Activated CD4-positive, alpha-beta T cell treated with anti-CD3 and anti-CD28 coated beads, Interleukin-2, Interleukin-6, amounts not matched to agents 100 ng/mL and 50 ng/mL, durations not matched to agents 16 hours and 8 hours (primary cell): ENCODE data around the gene NTRK1.

Experiments
- DNase-seq: peaks from one replicate; pipeline ENCODE4 v3.0.0-alpha.2; 2020

NTRK1 gene

DNA sequence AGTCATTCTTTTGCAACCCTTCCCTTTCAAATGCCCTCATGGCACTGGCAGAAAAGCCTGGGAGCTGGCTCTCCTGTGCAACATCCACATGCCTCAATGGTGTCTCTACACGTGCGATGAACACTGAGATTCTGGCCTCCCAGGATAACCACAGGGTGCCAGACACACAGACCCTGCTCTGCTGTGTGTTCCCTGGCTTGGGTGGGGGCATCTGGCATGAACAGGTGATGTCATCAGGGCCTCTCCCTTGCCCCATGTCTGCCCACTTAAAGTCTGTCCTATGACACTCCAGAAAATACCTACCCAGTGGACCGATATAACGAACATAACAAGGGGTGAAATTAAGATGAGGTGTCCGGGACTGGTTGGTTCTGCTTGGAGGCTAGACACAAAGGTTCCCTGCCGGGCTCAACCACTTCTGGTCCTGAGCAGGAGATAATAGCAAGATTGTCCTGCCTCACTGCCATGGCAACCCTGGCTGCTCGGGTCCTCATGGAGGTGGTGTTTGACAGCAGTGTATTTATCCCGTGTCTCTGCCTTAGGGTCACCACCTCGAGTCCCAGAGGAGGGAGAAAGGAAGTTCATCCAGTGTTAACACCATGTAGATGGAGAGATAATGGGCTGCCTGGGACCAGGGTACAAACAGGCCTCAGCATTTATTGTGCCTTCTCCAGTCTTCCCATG is 21.1 kb upstream of the NTRK1 start:
- no peak for DNase-seq

DNA sequence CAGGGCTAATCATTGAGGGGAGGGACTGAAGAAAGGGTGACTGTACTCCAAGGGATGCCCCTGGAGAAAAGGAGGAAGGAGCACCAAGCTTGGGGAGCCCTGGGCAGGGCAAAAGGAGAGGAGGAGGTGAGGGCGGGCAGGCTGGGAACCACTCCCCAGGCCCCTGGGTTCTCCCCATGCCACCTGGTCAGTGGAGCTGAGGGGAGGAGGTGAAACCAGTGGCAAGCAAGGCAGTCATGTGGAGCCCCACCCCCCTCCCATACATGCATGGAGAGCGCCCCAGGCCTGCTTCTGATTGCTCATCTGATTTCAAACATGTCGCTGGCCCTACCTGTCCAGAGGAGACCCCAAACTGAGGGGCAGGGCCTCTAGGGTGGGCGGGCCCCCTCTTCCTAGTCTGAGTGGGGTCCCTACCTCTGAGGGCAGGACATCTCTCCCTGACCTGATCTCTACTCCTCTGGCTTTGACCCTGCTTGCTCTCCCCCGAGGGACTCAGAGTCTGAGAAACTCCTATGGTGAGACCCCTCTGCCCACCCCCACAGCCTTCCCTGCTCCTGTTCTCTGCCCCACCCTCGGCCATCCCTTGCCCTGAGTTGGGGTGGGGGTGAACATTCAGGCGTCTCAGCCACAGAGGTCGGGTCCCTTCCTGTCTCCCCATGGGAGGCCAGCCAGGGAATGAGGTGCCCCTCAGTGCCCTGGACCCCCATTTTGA is 20.3 kb upstream of the NTRK1 start:
- DNase-seq = no peak

DNA sequence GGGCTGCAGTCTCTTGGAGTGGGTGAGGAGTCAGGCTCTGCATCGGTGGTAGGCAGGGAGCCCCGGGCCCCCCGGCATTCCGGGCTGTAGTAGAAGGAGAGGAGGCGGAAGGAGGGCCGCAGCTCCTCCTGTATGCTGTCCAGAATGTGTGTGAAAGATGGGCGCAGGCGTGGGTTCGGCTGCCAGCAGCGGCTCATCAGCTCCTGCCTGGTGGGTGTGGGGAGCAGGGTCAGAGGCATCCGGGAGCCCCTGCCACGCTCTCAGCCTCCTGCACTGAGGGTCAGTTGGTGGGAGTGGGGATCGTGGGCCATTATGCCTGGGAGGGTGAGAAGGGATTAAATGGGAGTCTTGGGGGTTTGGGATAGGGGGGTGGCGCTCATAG is 19.8 kb upstream of the NTRK1 start:
- DNase-seq = no peak

DNA sequence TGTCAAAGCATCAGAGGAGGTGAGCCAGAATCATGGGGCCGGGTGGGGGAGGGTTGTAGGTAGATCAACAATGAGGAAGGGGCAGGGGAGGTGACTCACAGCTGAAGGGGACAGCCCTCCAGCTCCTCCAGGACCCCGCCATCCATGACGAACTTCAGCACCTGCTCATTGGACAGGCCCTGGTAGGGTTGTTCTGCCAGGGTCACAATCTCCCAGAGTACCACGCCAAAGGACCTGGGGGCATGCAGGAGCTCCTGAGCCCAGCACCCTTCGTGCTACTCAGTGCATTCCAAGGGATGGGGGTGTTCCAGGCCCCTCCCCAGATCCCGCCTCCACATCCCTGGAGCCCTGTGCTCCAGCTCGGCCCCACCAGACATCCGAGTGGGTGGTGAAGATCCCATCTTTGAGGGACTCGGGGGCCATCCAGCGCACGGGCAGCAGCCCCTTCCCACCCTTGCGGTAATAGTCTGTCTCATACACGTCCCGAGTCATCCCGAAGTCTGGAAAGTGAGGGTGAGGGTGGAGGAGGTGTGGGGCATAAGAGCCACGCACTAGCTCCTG is 19.3 kb upstream of the NTRK1 start:
- DNase-seq = no peak

DNA sequence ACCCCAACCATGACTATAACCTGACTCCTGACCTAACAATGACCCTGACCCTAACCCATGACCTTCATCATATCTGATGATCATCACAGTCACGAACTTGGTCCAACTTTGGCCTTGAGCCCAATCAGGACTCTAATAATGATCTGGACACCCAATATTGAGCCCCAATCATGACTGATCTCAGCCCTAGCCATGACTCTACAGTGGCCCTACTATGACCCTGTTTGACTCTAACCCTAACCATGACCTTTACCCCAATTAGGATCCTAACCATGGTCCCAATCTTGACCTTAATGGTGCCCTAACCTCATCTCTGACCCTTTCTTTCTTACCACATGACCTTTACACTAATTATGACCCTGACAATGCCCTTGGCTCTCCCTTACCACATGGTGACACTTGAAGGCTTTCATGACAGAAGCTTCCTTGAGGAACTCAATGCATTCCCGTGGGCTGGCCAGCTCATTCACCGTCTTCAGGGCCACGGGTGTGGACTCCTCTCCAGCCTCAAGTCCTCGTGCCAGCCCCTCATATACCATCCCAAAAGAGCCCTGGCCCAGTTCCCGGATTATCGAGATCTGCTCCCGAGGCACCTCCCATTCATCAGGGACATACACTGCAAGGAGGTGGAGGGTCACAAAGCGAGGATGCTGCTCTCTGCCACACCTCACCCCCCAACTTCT is 17.9 kb upstream of the NTRK1 start:
- no peak for DNase-seq

DNA sequence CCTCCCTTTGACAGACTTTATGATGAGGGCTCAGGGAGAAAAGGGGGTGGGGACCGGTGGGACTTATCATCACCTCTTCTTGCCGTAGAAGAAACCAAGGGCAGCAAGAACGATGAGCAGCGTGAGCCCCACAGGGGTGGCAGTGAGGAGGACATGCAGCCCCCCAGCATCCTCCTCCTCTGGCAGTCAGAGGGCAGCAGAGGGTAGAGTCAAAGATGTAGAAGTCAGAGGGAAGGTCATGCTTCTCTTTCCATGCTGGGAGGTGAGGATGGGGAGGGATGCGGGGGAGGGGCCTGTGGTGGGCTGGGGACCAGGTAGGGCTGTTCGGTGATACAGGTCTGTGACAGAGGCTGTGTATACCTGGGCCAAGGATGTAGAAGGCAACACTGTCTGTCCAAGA is 16.6 kb upstream of the NTRK1 start:
- no peak for DNase-seq

DNA sequence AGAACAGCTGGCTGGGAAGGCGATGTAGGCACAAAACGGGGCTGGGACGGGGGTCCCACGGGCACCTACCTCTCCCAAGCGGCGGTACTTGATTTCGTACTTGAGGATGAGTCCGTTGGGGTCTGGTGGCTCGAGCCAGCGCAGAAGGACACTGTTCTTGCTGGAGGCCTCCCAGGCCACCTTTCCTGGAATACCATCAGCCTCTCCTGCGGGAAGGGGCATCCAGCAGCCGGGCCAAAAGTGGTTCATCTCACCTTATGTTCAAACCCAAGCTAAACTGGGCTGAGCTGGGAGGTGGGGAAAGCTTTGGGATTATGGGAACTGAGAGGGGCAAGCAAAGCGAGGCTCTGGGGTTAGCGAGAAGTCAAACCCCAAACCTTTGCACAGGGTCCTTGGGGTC is 16.0 kb upstream of the NTRK1 start:
- DNase-seq = no peak

DNA sequence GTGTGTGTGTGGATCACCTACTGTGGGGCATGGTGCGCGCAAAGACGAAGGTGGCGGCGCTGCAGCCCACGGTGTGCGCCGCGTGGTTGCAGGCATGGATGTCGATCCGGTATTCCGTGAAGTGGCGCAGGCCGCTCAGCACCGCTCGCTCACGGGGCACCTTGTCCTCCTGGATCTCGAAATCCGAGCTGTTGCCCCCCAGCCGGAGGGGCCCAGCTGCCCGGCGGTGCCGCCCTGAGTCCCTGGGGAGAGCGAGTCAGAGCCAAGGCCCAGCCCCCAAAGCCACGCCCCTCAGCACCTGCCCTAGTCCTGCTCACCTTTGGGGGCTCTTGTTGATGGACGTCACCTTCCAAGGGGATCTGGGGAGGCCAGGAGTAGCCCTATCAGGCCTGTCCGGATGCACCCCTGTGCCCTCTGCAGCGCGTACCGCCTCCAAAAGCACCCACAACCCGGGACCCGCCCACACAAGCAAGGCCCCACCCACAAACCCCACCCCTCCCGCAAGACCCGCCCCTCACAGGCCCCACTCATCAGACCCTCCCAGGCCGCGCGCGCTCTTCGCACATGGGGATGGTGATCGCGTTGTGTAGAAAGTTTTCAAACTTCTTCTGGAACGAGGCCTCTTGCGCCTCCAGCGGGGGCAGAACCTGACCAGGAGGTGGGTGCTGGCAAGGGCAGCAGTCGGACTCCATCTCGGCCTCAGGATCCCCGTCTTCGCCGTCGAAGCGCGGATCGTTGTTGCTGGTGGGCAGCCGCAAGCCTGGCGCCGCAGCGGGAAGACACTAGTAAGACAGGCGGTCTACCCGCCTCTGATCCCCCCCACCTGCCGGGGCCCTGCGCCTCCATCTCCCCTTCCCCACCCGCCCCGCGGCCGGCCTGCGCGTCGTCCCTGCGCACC is 15.4 kb upstream of the NTRK1 start:
- no peak for DNase-seq

DNA sequence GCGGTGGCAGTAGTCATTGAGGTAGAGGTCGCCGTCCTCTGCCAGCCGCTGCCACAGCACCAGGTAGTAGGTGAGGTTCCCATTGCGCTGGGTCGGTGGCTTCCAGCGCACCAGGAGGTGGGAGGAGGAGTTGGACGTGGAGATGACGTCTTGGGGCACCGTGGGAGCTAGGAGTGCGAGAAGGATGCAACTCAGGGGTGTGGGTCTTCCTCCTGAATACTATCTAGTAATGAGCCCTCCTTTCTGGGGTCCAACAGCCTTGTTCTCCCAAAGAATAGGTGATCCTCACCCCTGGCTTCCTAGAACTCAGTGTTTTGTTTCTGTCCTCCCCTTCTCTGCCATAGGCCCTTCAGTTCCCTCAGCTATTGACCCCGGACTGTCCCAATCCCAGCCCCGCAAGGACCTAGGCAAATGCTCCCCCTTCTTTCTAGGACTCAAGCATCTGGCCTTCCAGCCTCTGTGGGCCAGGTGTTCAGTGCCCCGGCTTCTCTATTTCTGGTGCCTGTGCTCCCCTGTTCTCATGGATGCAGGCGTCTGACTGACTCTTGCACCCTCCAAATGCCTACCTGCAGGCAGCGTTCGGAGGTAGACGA is 14.6 kb upstream of the NTRK1 start:
- DNase-seq = no peak

DNA sequence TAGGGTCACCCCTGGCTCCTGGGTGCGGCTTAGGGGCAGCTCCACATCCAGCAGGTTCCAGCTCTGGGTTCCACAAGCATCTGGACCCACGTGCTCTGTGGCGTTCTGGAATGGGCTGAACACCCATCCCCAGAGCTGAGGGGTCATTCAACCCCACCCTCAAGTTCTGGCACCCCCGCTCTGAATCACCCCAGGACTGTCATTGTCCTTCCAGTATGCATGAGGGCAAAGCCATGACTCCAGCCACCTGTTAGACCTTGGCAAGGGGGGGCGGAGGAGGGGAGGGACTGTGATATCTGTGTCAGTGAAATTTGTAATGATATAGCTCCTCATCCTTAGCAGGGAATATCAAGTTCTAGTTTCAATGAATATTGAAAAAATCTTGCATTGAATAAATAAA is 14.0 kb upstream of the NTRK1 start:
- DNase-seq = no peak

DNA sequence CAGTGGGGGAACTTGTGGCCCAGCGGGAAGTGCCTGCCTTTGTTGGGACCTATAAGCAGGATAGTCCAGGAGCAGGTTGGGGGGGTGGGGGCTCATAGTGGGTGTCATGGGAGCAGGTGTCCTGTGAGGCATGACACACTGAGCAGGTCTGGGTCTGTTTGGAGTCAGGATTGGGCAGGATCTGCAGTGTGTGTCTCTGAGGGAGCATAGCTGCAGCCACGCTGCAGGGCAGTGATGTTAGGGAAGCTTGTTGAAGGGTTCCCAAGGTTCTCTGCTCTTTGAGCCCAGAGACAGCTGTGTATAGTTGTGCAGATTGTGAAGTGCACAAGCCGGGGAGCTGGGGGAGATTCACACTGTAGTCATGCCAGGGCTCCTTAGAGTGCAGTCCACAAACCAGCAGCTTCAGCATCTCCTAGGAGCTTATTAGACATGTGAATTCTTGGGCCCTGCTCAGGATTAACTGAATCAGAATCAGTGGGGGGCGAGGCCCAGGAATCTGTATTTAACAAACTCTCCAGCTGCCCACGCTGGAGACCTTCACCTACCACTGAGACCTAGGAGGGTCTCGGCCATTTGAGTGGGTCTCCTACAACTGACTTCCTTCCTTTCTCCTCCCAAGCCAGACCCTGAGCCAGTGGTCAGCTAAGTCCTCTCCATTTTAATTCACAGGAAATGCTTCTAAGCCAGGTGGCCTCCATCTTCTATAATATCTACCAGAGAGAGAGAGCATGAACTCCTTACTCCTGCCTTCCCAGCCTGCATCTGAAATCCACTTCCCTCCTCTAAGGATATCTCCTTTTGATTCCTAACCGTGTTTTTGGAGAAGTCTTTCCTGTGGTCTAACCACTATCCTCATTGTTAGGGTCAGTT is 12.8 kb upstream of the NTRK1 start:
- no peak for DNase-seq

DNA sequence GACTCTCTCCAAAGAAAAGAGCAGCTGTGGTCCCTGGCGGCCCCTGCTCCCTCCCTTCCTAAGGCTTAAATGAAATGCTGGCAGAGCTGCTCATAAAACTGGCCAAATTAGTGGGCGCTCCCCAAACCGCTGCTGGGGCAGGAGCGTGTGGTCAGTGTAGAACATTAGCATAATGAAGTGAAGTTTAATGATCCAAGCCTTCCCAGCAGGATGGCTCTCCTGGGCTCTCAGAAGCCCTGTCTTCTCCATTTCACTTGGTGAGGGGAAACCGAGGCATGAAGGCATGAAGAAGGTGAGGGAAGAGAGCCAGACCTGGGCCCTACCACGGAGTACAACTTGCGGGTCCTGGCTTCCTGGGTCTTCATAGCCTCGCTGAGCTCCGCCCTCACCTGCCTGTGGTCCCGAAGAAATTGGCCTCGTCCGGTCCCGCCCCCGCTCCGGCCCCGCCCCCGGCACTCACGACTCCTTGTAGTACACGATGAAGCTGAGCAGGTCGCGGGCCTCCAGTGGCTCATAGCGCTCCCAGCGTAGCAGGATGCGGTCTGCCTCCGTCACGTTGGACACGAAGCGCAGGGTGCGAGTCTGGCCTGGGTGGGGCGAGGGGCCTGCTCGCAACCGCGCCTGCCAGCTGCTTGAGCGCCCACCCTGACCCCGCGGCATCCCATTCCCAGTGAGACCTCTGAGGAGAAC is 12.1 kb upstream of the NTRK1 start:
- DNase-seq = peak; percentile 72

DNA sequence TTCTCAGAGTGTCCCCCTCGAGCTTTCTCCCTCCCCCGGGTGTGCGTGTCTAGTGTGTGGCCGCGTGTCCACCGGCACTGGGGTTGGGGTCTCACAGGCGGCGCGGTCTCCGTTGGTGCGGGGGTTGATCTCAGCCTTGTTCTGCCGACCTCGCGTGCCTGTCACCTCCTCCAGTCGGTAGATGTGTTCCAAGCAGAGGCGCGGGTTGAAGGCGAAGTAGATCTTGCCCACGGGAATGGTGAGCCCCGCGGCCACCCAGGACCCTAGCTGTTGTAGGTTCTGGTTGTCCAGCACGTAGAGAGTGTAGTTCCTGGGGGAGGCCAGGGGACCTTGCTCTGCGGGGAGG is 11.5 kb upstream of the NTRK1 start:
- DNase-seq = no peak

DNA sequence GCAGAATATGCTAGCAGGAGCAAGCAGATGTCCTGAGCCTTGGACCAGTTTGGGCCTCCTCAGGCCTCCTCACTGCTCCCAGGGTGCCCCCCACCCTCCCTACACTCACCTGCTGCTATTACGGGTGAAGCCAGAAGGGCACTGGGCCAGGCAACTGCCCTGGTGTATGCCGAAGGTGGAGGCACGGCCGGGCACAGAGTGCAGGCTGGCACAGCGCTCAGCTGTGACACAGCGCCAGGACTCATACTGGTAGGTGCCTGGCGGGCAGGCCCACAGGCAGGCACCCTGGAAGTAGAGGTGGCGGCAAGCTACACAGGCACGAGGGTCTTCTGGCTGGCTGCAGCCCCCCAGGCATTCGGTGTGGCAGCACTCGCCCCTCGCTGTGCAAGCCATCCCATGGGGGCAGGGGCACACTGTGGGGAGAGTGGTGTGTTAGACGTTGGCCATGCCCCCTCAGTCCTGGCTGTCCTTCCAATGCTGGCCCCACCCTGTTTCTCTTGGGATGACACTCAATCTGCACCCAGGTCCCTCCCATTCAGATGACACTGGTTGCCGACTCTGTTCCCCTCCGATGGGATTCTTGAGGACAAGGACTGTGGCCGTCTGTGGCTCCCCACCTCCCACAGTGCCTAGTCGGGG is 8.8 kb upstream of the NTRK1 start:
- DNase-seq = no peak

DNA sequence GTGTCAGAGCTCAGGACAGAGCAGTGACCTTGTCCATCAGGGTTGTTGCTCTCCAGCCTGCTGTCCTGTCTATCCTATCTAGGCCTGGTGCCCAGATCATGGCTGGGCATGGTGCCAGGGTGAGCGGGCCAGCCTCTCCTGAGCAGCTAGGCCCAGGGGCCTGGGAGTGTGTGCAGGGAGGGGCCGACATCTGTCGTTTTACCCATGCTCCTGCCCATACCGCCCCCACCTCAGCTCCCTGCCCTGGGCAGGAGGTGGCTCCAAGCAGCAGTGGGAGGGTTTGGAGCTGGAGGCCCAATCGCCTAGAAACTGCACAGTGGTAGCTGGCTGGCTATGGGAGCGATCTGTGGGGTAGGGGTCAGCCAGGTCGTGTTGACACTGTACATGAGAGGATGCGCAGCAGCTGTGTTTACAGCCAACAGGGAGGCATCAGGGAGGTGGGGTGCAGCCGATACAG is 8.2 kb upstream of the NTRK1 start:
- DNase-seq = no peak

DNA sequence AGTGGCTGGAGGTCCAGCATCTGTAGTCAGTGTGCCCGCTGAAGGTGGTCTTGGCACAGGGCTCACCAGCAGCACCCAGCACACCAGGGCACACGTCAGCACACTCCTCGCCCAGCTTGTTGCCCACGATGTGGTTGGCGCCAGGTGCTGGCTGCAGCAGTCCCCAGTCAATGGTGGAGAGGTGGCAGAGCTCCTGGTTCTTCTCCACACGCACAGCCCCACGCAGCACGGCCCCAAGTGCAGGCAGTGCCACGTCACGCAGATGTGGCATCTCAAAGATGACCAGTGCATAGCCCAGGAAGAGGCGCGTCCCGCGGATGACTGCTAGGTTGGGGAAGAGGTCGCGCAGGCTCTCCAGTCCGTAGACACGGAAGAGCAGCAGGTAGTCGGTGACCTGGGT is 6.9 kb upstream of the NTRK1 start:
- DNase-seq = no peak

DNA sequence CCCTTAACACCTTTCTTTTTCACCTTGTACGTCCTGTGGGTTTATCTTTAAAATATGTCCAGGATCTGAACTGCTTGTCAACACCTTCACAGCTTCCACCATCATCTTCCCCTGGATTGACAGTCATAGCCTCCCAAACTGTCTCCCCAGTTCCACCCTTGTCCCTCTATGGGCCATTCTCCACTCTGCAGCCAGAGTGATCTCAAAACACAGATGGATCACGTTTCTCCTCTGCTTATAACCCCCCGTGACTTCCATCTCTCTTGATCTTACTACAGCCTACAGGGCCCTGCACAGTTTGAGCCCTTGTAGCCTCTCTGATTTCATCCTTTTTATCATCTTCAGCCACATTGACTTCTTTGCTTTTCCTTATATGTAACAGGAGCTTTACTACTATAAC is 6.0 kb upstream of the NTRK1 start:
- DNase-seq = no peak

DNA sequence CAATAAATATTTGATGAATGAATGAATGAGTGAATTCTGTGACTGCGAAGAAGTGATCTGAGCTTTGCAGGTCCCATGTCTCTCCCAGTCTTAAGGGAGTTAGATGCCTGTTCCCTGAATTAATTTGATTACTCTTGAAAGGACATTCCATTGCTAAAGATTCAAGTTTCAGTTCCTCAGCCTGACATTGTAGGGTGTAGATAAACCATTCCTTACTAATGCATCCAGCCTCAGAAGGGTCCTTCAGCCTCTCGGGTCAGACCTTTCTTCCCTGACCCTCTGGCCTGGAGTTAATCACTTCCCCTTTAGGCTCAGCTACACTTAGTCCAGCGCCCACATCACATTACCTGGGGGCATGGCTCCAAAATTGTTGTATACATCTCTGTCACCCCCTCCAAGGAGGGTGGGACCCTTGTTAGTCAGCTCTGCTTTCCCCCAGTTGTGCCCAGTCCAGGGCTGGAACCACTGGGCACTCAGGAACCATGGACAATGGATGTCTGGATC is 4.3 kb upstream of the NTRK1 start:
- no peak for DNase-seq

DNA sequence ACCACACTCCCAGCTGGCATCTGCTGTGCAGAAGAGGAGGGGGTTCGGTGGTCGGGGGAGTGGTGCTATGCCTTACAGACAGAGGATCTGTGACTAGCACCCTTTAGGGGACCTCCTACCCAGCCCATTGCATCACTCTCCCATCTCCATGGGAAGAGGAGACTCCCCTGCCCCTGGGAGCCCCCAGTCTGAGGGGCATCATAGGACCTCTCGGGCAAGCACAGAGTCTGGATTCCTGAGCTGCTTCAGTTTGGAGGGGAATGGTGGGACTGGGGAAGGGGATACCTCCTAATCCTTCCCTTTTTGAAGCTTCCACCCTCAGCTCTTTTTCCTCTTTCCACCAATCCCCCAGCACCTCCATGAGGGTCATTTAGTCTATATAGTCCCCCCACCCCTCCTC is 3.1 kb upstream of the NTRK1 start:
- no peak for DNase-seq

DNA sequence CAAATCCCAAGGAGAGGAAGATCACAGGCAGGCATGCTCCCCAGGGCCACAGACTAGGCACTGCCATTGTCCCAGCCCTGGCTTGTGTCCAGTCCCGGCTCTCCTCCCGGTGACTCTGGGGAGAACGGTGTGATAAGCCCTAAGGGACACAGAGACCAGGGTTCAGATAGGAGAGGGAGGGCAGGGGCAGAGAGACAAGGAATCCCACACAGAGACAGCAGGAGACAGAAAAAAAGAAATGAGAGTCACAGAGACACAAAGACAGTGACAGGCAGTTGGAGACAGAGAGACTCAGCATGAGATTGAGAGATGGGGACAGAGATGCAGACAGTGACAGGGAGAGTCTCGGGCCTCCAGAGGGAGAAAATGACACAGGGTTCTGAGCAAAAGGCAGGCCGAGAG is 2.1 kb upstream of the NTRK1 start:
- no peak for DNase-seq
